ENCODE measurements around the gene MDFI. TPM values are rescaled to one million over a fixed set of nuclear protein-coding genes. Genes with fewer than 3 reads are reported as not detected.

MDFI gene
- total and polyA plus RNA-seq, 2 experiments from 2014 or later = not detected

GRCh38 chr6:41597246-41598000 lies 40.8 kb upstream of the MDFI start:
- no peak overlapping the region for H3K9ac ChIP-seq
- WGBS, 2 experiments (ENCODE audit: low coverage in 1 of 2, low lambda C conversion rate in 2 of 2, missing lambda C conversion rate in 2 of 2) = 91% methylated on average over 9 to 18 of the region's 19 CpGs
- H3K9me3 ChIP-seq (ENCODE audit: low read depth) = no peaks in the 10 kb centered on the region
- H3K4me2 ChIP-seq (ENCODE audit: unreplicated experiment) = no peak overlapping the region
- peaks cover 12% of the 10 kb centered on the region for H3K4me1 ChIP-seq (ENCODE audit: insufficient read depth)
- no peaks in the 10 kb centered on the region for H4K20me1 ChIP-seq (ENCODE audit: insufficient read depth)
- H3F3A ChIP-seq (ENCODE audit: insufficient read depth) = peaks cover 9% of the 10 kb centered on the region
- no peak for DNase-seq
- in situ Hi-C loops (cut with MboI) = loop anchor here (25.0 kb wide), 1 partner anchor 185 kb away; no protein-coding TSS in a partner anchor
- no peak for TF ChIP-seq EZH2 (IDR thresholded peaks at IDR 0.05; ENCODE audit: insufficient read depth, poor library complexity, severe bottlenecking)
- TF ChIP-seq EZH2phosphoT487 (IDR thresholded peaks at IDR 0.05; ENCODE audit: insufficient read depth, low read depth) = no peak
- no peak overlapping the region for H2AFZ ChIP-seq
- H3K27ac ChIP-seq = no peak overlapping the region
- no peaks in the 10 kb centered on the region for H3K9me2 ChIP-seq (ENCODE audit: insufficient read depth)
- no peak overlapping the region for H3K4me3 ChIP-seq
- no peaks in the 10 kb centered on the region for H3K27me3 ChIP-seq (replicated peaks; ENCODE audit: insufficient read depth)
- H3K79me2 ChIP-seq (ENCODE audit: insufficient read depth) = no peaks in the 10 kb centered on the region
- no peaks in the 10 kb centered on the region for H3K36me3 ChIP-seq (ENCODE audit: low read depth)

- H3K79me2 ChIP-seq (ENCODE audit: insufficient read depth) = no peaks in the 10 kb centered on the region
- no peak for DNase-seq
- H3K4me2 ChIP-seq (ENCODE audit: unreplicated experiment) = no peak overlapping the region
- H3K27me3 ChIP-seq (replicated peaks; ENCODE audit: insufficient read depth) = no peaks in the 10 kb centered on the region
- no peak overlapping the region for H3K27ac ChIP-seq
- H3K4me1 ChIP-seq (ENCODE audit: insufficient read depth) = peaks cover 12% of the 10 kb centered on the region
- WGBS, 2 experiments (ENCODE audit: low coverage in 1 of 2, low lambda C conversion rate in 2 of 2, missing lambda C conversion rate in 2 of 2) = 91 to 93% methylated on average over 2 to 8 of the region's 8 CpGs
- no peak overlapping the region for H3K9ac ChIP-seq
- H3K9me3 ChIP-seq (ENCODE audit: low read depth) = no peaks in the 10 kb centered on the region
- no peaks in the 10 kb centered on the region for H3K9me2 ChIP-seq (ENCODE audit: insufficient read depth)
- in situ Hi-C loops (cut with MboI) = loop anchor here (25.0 kb wide), 1 partner anchor 186 kb away; no protein-coding TSS in a partner anchor
- H3K36me3 ChIP-seq (ENCODE audit: low read depth) = no peaks in the 10 kb centered on the region
- H4K20me1 ChIP-seq (ENCODE audit: insufficient read depth) = no peaks in the 10 kb centered on the region
- no peak overlapping the region for H2AFZ ChIP-seq
- no peak overlapping the region for H3K4me3 ChIP-seq
- H3F3A ChIP-seq (ENCODE audit: insufficient read depth) = peaks cover 7% of the 10 kb centered on the region
- TF ChIP-seq EZH2phosphoT487 (IDR thresholded peaks at IDR 0.05; ENCODE audit: insufficient read depth, low read depth) = no peak
- no peak for TF ChIP-seq EZH2 (IDR thresholded peaks at IDR 0.05; ENCODE audit: insufficient read depth, poor library complexity, severe bottlenecking)
These were observed 39.6 kb upstream of the MDFI start for GRCh38 chr6:41598670-41599014.

GRCh38 chr6:41599015-41599851 lies 39.0 kb upstream of the MDFI start:
- H3K4me3 ChIP-seq = no peak overlapping the region
- no peaks in the 10 kb centered on the region for H3K36me3 ChIP-seq (ENCODE audit: low read depth)
- H3K9me3 ChIP-seq (ENCODE audit: low read depth) = no peaks in the 10 kb centered on the region
- no peaks in the 10 kb centered on the region for H3K9me2 ChIP-seq (ENCODE audit: insufficient read depth)
- H3F3A ChIP-seq (ENCODE audit: insufficient read depth) = peaks cover under 1% of the 10 kb centered on the region
- H3K4me2 ChIP-seq (ENCODE audit: unreplicated experiment) = no peak overlapping the region
- H3K79me2 ChIP-seq (ENCODE audit: insufficient read depth) = no peaks in the 10 kb centered on the region
- peaks cover 7% of the 10 kb centered on the region for H3K4me1 ChIP-seq (ENCODE audit: insufficient read depth)
- TF ChIP-seq EZH2phosphoT487 (IDR thresholded peaks at IDR 0.05; ENCODE audit: insufficient read depth, low read depth) = no peak
- no peak for TF ChIP-seq EZH2 (IDR thresholded peaks at IDR 0.05; ENCODE audit: insufficient read depth, poor library complexity, severe bottlenecking)
- WGBS, 2 experiments (ENCODE audit: low coverage in 1 of 2, low lambda C conversion rate in 2 of 2, missing lambda C conversion rate in 2 of 2) = 77 to 86% methylated on average over 10 to 21 of the region's 21 CpGs
- H3K9ac ChIP-seq = no peak overlapping the region
- in situ Hi-C loops (cut with MboI) = loop anchor here (25.0 kb wide), 1 partner anchor 187 kb away; no protein-coding TSS in a partner anchor
- H4K20me1 ChIP-seq (ENCODE audit: insufficient read depth) = no peaks in the 10 kb centered on the region
- H3K27me3 ChIP-seq (replicated peaks; ENCODE audit: insufficient read depth) = no peaks in the 10 kb centered on the region
- no peak for DNase-seq
- H2AFZ ChIP-seq = no peak overlapping the region
- H3K27ac ChIP-seq = no peak overlapping the region

- no peak overlapping the region for H3K9ac ChIP-seq
These were observed 38.3 kb upstream of the MDFI start for GRCh38 chr6:41599852-41600445.

More at GRCh38 chr6:41599852-41600445, 38.3 kb upstream of the MDFI start:
- Histone ChIP-seq H3K79me2 (ENCODE audit: insufficient read depth) (no peaks in the 10 kb centered on the region), H3K27ac (no peak overlapping the region), H3K36me3 (ENCODE audit: low read depth) (no peaks in the 10 kb centered on the region), H4K20me1 (ENCODE audit: insufficient read depth) (no peaks in the 10 kb centered on the region), H3F3A (ENCODE audit: insufficient read depth) (no peaks in the 10 kb centered on the region; the same call in 1 of the 2 replicates), H3K9me2 (ENCODE audit: insufficient read depth) (no peaks in the 10 kb centered on the region), H2AFZ (no peak overlapping the region), H3K27me3 (replicated peaks; ENCODE audit: insufficient read depth) (no peaks in the 10 kb centered on the region), H3K4me3 (no peak overlapping the region), H3K9me3 (ENCODE audit: low read depth) (no peaks in the 10 kb centered on the region), H3K4me2 (ENCODE audit: unreplicated experiment) (no peak overlapping the region), H3K4me1 (ENCODE audit: insufficient read depth) (no peaks in the 10 kb centered on the region)
- DNase-seq = no peak
- in situ Hi-C loops (cut with MboI) = loop anchor here (10.0 to 25.0 kb wide), 2 partner anchors 75 to 188 kb away; no protein-coding TSS in a partner anchor
- 90 to 92% methylated on average over 10 to 14 of the region's 14 CpGs for WGBS, 2 experiments (ENCODE audit: low coverage in 1 of 2, low lambda C conversion rate in 2 of 2, missing lambda C conversion rate in 2 of 2)
- TF ChIP-seq EZH2phosphoT487 (IDR thresholded peaks at IDR 0.05; ENCODE audit: insufficient read depth, low read depth) = no peak
- TF ChIP-seq EZH2 (IDR thresholded peaks at IDR 0.05; ENCODE audit: insufficient read depth, poor library complexity, severe bottlenecking) = no peak
